ENCODE measurements around the gene HSD17B4.
"Not testable (repeated sequence)": the region's sequence is repeated elsewhere in the genome, so short reads cannot be mapped to it uniquely, and the experiment has no call there.

DNA sequence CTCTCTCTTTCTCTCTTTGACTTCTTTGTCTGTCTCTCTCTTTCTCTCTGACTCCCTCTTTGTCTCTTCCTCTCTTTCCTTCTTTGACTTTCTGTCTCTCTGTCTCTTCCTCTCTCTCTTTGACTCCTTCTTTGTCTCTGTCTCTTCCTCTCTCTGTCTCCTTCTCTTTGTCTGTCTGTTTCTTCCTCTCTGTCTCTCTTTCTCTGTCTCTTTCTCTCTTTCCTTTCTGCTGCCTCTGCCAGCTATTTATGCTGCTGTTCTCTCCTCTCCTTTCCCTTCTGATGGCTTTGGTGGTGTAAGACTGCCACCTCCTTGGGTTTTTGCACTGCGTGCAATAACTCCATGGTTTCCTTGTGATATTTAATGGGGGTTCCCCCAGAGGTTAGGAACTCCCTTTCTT lies 24.1 kb upstream of the HSD17B4 start:
- not testable (repeated sequence) for TF ChIP-seq EZH2 (IDR thresholded peaks at IDR 0.05; ENCODE audit: borderline replicate concordance, low read depth, low read length, severe bottlenecking)
- TF ChIP-seq, protein P1, sequence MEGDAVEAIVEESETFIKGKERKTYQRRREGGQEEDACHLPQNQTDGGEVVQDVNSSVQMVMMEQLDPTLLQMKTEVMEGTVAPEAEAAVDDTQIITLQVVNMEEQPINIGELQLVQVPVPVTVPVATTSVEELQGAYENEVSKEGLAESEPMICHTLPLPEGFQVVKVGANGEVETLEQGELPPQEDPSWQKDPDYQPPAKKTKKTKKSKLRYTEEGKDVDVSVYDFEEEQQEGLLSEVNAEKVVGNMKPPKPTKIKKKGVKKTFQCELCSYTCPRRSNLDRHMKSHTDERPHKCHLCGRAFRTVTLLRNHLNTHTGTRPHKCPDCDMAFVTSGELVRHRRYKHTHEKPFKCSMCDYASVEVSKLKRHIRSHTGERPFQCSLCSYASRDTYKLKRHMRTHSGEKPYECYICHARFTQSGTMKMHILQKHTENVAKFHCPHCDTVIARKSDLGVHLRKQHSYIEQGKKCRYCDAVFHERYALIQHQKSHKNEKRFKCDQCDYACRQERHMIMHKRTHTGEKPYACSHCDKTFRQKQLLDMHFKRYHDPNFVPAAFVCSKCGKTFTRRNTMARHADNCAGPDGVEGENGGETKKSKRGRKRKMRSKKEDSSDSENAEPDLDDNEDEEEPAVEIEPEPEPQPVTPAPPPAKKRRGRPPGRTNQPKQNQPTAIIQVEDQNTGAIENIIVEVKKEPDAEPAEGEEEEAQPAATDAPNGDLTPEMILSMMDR (IDR thresholded peaks at IDR 0.05; ENCODE audit: borderline replicate concordance, extremely low read depth, low read length, poor library complexity, severe bottlenecking): not testable (repeated sequence)

Data from DND-41 (cell line).